ENCODE measurements around the gene EHMT1.

- TF ChIP-seq, protein P1, sequence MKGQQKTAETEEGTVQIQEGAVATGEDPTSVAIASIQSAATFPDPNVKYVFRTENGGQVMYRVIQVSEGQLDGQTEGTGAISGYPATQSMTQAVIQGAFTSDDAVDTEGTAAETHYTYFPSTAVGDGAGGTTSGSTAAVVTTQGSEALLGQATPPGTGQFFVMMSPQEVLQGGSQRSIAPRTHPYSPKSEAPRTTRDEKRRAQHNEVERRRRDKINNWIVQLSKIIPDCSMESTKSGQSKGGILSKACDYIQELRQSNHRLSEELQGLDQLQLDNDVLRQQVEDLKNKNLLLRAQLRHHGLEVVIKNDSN (IDR thresholded peaks at IDR 0.05), result no peak
- TF ChIP-seq EP300 (IDR thresholded peaks at IDR 0.05; ENCODE audit: borderline replicate concordance), result no peak
- TF ChIP-seq CREB1 (IDR thresholded peaks at IDR 0.05; ENCODE audit: low read depth), result no peak
- TF ChIP-seq TEAD4 (IDR thresholded peaks at IDR 0.05), result no peak
- TF ChIP-seq RAD21 (IDR thresholded peaks at IDR 0.05; ENCODE audit: low read depth), result no peak
- no peak for TF ChIP-seq TAF1 (IDR thresholded peaks at IDR 0.05; ENCODE audit: low read depth)
- no peak for TF ChIP-seq YY1 (IDR thresholded peaks at IDR 0.05; ENCODE audit: low read depth)
Measured at GRCh38 chr9:137778336-137778735, 159.5 kb downstream of the EHMT1 start.
